Retina (tissue), 1 donor: Measurements from ENCODE around the gene STRAP.
"Not testable (repeated sequence)": the region's sequence is repeated elsewhere in the genome, so short reads cannot be mapped to it uniquely, and the experiment has no call there.

ENCODE experiments used
- DNase-seq: peaks from one replicate; pipeline ENCODE4 v3.0.0-alpha.2; 2016

STRAP gene

GRCh38 chr12:15874556-15875145 is 7.5 kb upstream of the STRAP start:
- DNase-seq, result not testable (repeated sequence)

GRCh38 chr12:15875863-15876262 is 6.3 kb upstream of the STRAP start:
- no peak for DNase-seq

- DNase-seq, result no peak
Measured at GRCh38 chr12:15879413-15879812, 2.8 kb upstream of the STRAP start.

- DNase-seq, result no peak
Measured at GRCh38 chr12:15880721-15881120, 1.5 kb upstream of the STRAP start.

- no peak for DNase-seq
Measured at GRCh38 chr12:15883536-15883935, 1.3 kb downstream of the STRAP start.

GRCh38 chr12:15886372-15887042 is 4.3 kb downstream of the STRAP start:
- DNase-seq, result no peak

GRCh38 chr12:15887043-15887817 is 5.0 kb downstream of the STRAP start:
- no peak for DNase-seq

- no peak for DNase-seq
Measured at GRCh38 chr12:15892645-15893259, 10.6 kb downstream of the STRAP start.

- no peak for DNase-seq
Measured at GRCh38 chr12:15893260-15893659, 11.1 kb downstream of the STRAP start.

- no peak for DNase-seq
Measured at GRCh38 chr12:15896867-15897266, 14.7 kb downstream of the STRAP start.

- no peak for DNase-seq
Measured at GRCh38 chr12:15897433-15897832, 15.2 kb downstream of the STRAP start.

GRCh38 chr12:15899282-15899870 is 17.2 kb downstream of the STRAP start:
- no peak for DNase-seq

GRCh38 chr12:15904378-15904920 is 22.3 kb downstream of the STRAP start:
- DNase-seq, result no peak

- no peak for DNase-seq
Measured at GRCh38 chr12:15910468-15910863, 28.3 kb downstream of the STRAP start.

- DNase-seq, result peak; percentile 94
Measured at GRCh38 chr12:15910864-15911721, 28.9 kb downstream of the STRAP start, which contains the start of gene DERA. Gene DERA, plus strand, starts transcription at chr12:15911332. Its CDS starts 52 bp downstream, at chr12:15911384.

- not testable (repeated sequence) for DNase-seq
Measured at GRCh38 chr12:15911931-15912330, 29.7 kb downstream of the STRAP start.

GRCh38 chr12:15914131-15914530 is 31.9 kb downstream of the STRAP start:
- DNase-seq, result not testable (repeated sequence)

GRCh38 chr12:15918066-15918465 is 35.9 kb downstream of the STRAP start:
- peak; percentile 18 for DNase-seq

- peak; percentile 24 for DNase-seq
Measured at GRCh38 chr12:15919418-15919817, 37.2 kb downstream of the STRAP start.

- DNase-seq, result no peak
Measured at GRCh38 chr12:15924956-15925355, 42.8 kb downstream of the STRAP start.

GRCh38 chr12:15928346-15928745 is 46.2 kb downstream of the STRAP start:
- DNase-seq, result no peak
